Measurements from ENCODE around the gene DNAJC27.

DNAJC27 gene

GRCh38 chr2:24986372-24986771, 14.6 kb upstream of the DNAJC27 start:
- Histone ChIP-seq H3K36me3 (ENCODE audit: control insufficient read depth in 1 of 2, insufficient read depth in 2 of 2, low read length in 2 of 2) (no peaks in the 10 kb centered on the region), H3K23ac (ENCODE audit: low read length) (no peak overlapping the region), H3K4ac (ENCODE audit: low read depth, low read length) (no peak overlapping the region), H2AK5ac (ENCODE audit: low read length) (no peak overlapping the region), H3K79me2 (ENCODE audit: control insufficient read depth, insufficient read depth, low read length, poor library complexity) (no peaks in the 10 kb centered on the region), H3K18ac (ENCODE audit: low read length) (no peak overlapping the region), H4K8ac (ENCODE audit: low read depth, low read length) (no peak overlapping the region), H4K91ac (ENCODE audit: low read depth, low read length) (no peak overlapping the region), H3K4me2 (ENCODE audit: low read length) (no peak overlapping the region), H2BK12ac (ENCODE audit: low read length) (no peak overlapping the region), H2AFZ (ENCODE audit: insufficient read depth, low read length, poor library complexity) (no peak overlapping the region), H4K12ac (ENCODE audit: low read depth, low read length) (no peak overlapping the region), H3K27ac (ENCODE audit: low read depth, low read length) (no peak overlapping the region), H3K4me1 (ENCODE audit: control insufficient read depth in 1 of 2, insufficient read depth in 2 of 2, low read length in 2 of 2) (peaks cover 0 to 4% of the 10 kb centered on the region in 2 experiments), H3K9ac (ENCODE audit: low read length) (no peak overlapping the region), H3K14ac (ENCODE audit: low read length) (no peak overlapping the region), H3K4me3 (ENCODE audit: low read depth, low read length) (no peak overlapping the region), H2BK120ac (ENCODE audit: insufficient read depth, low read length, poor library complexity) (no peak overlapping the region), H3K27me3 (ENCODE audit: insufficient read depth, low read length) (no peaks in the 10 kb centered on the region), H3K79me1 (ENCODE audit: low read length) (no peaks in the 10 kb centered on the region), H2BK5ac (ENCODE audit: low read depth, low read length, poor library complexity) (no peak overlapping the region), H3K9me3 (ENCODE audit: insufficient read depth, low read depth, low read length) (peaks cover 6% of the 10 kb centered on the region)
- no CpG with 5 or more reads among the region's 3 CpGs for WGBS (ENCODE audit: extremely low coverage, insufficient coverage, insufficient read length)
- DNase-seq = no peak

GRCh38 chr2:24985511-24985910, 13.8 kb upstream of the DNAJC27 start:
- Histone ChIP-seq H3K23ac (ENCODE audit: low read length) (no peak overlapping the region), H3K9ac (ENCODE audit: low read length) (no peak overlapping the region), H2AFZ (ENCODE audit: insufficient read depth, low read length, poor library complexity) (no peak overlapping the region), H3K27me3 (ENCODE audit: insufficient read depth, low read length) (no peaks in the 10 kb centered on the region), H2AK5ac (ENCODE audit: low read length) (no peak overlapping the region), H2BK12ac (ENCODE audit: low read length) (no peak overlapping the region), H3K9me3 (ENCODE audit: insufficient read depth, low read depth, low read length) (no peaks in the 10 kb centered on the region), H2BK5ac (ENCODE audit: low read depth, low read length, poor library complexity) (no peak overlapping the region), H3K14ac (ENCODE audit: low read length) (no peak overlapping the region), H2BK120ac (ENCODE audit: insufficient read depth, low read length, poor library complexity) (no peak overlapping the region), H4K91ac (ENCODE audit: low read depth, low read length) (no peak overlapping the region), H3K4me2 (ENCODE audit: low read length) (no peak overlapping the region), H3K27ac (ENCODE audit: low read depth, low read length) (no peak overlapping the region), H3K4me1 (ENCODE audit: control insufficient read depth in 1 of 2, insufficient read depth in 2 of 2, low read length in 2 of 2) (peaks cover 0 to 4% of the 10 kb centered on the region in 2 experiments), H3K4ac (ENCODE audit: low read depth, low read length) (no peak overlapping the region), H3K79me2 (ENCODE audit: control insufficient read depth, insufficient read depth, low read length, poor library complexity) (no peaks in the 10 kb centered on the region), H3K79me1 (ENCODE audit: low read length) (no peaks in the 10 kb centered on the region), H4K12ac (ENCODE audit: low read depth, low read length) (no peak overlapping the region), H3K18ac (ENCODE audit: low read length) (no peak overlapping the region), H3K4me3 (ENCODE audit: low read depth, low read length) (no peak overlapping the region), H4K8ac (ENCODE audit: low read depth, low read length) (no peak overlapping the region), H3K36me3 (ENCODE audit: control insufficient read depth in 1 of 2, insufficient read depth in 2 of 2, low read length in 2 of 2) (no peaks in the 10 kb centered on the region)
- WGBS (ENCODE audit: extremely low coverage, insufficient coverage, insufficient read length) = 100% methylated on average over 2 of the region's 8 CpGs
- DNase-seq = no peak

GRCh38 chr2:24984912-24985311, 13.2 kb upstream of the DNAJC27 start:
- Histone ChIP-seq H3K4me2 (ENCODE audit: low read length) (no peak overlapping the region), H3K79me1 (ENCODE audit: low read length) (no peaks in the 10 kb centered on the region), H4K8ac (ENCODE audit: low read depth, low read length) (no peak overlapping the region), H3K36me3 (ENCODE audit: control insufficient read depth in 1 of 2, insufficient read depth in 2 of 2, low read length in 2 of 2) (no peaks in the 10 kb centered on the region), H2BK120ac (ENCODE audit: insufficient read depth, low read length, poor library complexity) (no peak overlapping the region), H3K9ac (ENCODE audit: low read length) (no peak overlapping the region), H2BK5ac (ENCODE audit: low read depth, low read length, poor library complexity) (no peak overlapping the region), H3K23ac (ENCODE audit: low read length) (no peak overlapping the region), H3K27me3 (ENCODE audit: insufficient read depth, low read length) (no peaks in the 10 kb centered on the region), H3K4ac (ENCODE audit: low read depth, low read length) (no peak overlapping the region), H3K4me3 (ENCODE audit: low read depth, low read length) (no peak overlapping the region), H2AFZ (ENCODE audit: insufficient read depth, low read length, poor library complexity) (no peak overlapping the region), H3K4me1 (ENCODE audit: control insufficient read depth in 1 of 2, insufficient read depth in 2 of 2, low read length in 2 of 2) (peaks cover 0 to 4% of the 10 kb centered on the region in 2 experiments), H2AK5ac (ENCODE audit: low read length) (no peak overlapping the region), H4K12ac (ENCODE audit: low read depth, low read length) (no peak overlapping the region), H3K18ac (ENCODE audit: low read length) (no peak overlapping the region), H3K79me2 (ENCODE audit: control insufficient read depth, insufficient read depth, low read length, poor library complexity) (no peaks in the 10 kb centered on the region), H3K27ac (ENCODE audit: low read depth, low read length) (no peak overlapping the region), H3K14ac (ENCODE audit: low read length) (no peak overlapping the region), H3K9me3 (ENCODE audit: insufficient read depth, low read depth, low read length) (no peaks in the 10 kb centered on the region), H2BK12ac (ENCODE audit: low read length) (no peak overlapping the region), H4K91ac (ENCODE audit: low read depth, low read length) (no peak overlapping the region)
- no peak for DNase-seq
- WGBS (ENCODE audit: extremely low coverage, insufficient coverage, insufficient read length) = no CpG with 5 or more reads among the region's 8 CpGs

GRCh38 chr2:24981411-24982136, 9.8 kb upstream of the DNAJC27 start:
- H3K4me2 ChIP-seq (ENCODE audit: low read length) = no peak overlapping the region
- no peak overlapping the region for H2AFZ ChIP-seq (ENCODE audit: insufficient read depth, low read length, poor library complexity)
- no peak overlapping the region for H2BK12ac ChIP-seq (ENCODE audit: low read length)
- no peaks in the 10 kb centered on the region for H3K79me1 ChIP-seq (ENCODE audit: low read length)
- no peak overlapping the region for H3K4me3 ChIP-seq (ENCODE audit: low read depth, low read length)
- H3K9me3 ChIP-seq (ENCODE audit: insufficient read depth, low read depth, low read length) = no peaks in the 10 kb centered on the region
- H3K27me3 ChIP-seq (ENCODE audit: insufficient read depth, low read length) = no peaks in the 10 kb centered on the region
- no peak overlapping the region for H3K4ac ChIP-seq (ENCODE audit: low read depth, low read length)
- no peak overlapping the region for H2BK120ac ChIP-seq (ENCODE audit: insufficient read depth, low read length, poor library complexity)
- H4K12ac ChIP-seq (ENCODE audit: low read depth, low read length) = no peak overlapping the region
- no peak overlapping the region for H4K8ac ChIP-seq (ENCODE audit: low read depth, low read length)
- no peak overlapping the region for H2BK5ac ChIP-seq (ENCODE audit: low read depth, low read length, poor library complexity)
- peaks cover 0 to 4% of the 10 kb centered on the region in 2 experiments for H3K4me1 ChIP-seq (ENCODE audit: control insufficient read depth in 1 of 2, insufficient read depth in 2 of 2, low read length in 2 of 2)
- H3K36me3 ChIP-seq (ENCODE audit: control insufficient read depth in 1 of 2, insufficient read depth in 2 of 2, low read length in 2 of 2) = no peaks in the 10 kb centered on the region
- no peak overlapping the region for H3K27ac ChIP-seq (ENCODE audit: low read depth, low read length)
- H3K14ac ChIP-seq (ENCODE audit: low read length) = no peak overlapping the region
- H4K91ac ChIP-seq (ENCODE audit: low read depth, low read length) = no peak overlapping the region
- no CpG with 5 or more reads among the region's 3 CpGs for WGBS (ENCODE audit: extremely low coverage, insufficient coverage, insufficient read length)
- H3K79me2 ChIP-seq (ENCODE audit: control insufficient read depth, insufficient read depth, low read length, poor library complexity) = no peaks in the 10 kb centered on the region
- DNase-seq = no peak
- no peak overlapping the region for H2AK5ac ChIP-seq (ENCODE audit: low read length)
- H3K18ac ChIP-seq (ENCODE audit: low read length) = no peak overlapping the region
- no peak overlapping the region for H3K23ac ChIP-seq (ENCODE audit: low read length)
- no peak overlapping the region for H3K9ac ChIP-seq (ENCODE audit: low read length)

All from trophoblast cell (in vitro differentiated cells and primary cell).